ENCODE results near the gene RUVBL1.

The RUVBL1 gene

GRCh38 chr3:128128251-128128650 is 4.6 kb upstream of the RUVBL1 start:
- no peak for TF ChIP-seq CTCF (IDR thresholded peaks at IDR 0.05; ENCODE audit: extremely low read depth, missing control alignments)
- DNase-seq (ENCODE audit: low spot score) = no peak

- TF ChIP-seq CTCF (IDR thresholded peaks at IDR 0.05; ENCODE audit: extremely low read depth, missing control alignments) = no peak
Measured at GRCh38 chr3:128127236-128127635, 3.6 kb upstream of the RUVBL1 start.

GRCh38 chr3:128123156-128123537 is 465 bp downstream of the RUVBL1 start:
- TF ChIP-seq CTCF (IDR thresholded peaks at IDR 0.05; ENCODE audit: extremely low read depth, missing control alignments) = no peak
- DNase-seq (ENCODE audit: low spot score) = no peak

More at GRCh38 chr3:128127236-128127635, 3.6 kb upstream of the RUVBL1 start:
- no peak for DNase-seq (ENCODE audit: low spot score)

GRCh38 chr3:128122013-128122412 is 1.6 kb downstream of the RUVBL1 start:
- no peak for TF ChIP-seq CTCF (IDR thresholded peaks at IDR 0.05; ENCODE audit: extremely low read depth, missing control alignments)
- DNase-seq (ENCODE audit: low spot score) = no peak

- DNase-seq (ENCODE audit: low spot score) = no peak
- no peak for TF ChIP-seq CTCF (IDR thresholded peaks at IDR 0.05; ENCODE audit: extremely low read depth, missing control alignments)
Measured at GRCh38 chr3:128113817-128114794, 9.5 kb downstream of the RUVBL1 start.

- no peak for TF ChIP-seq CTCF (IDR thresholded peaks at IDR 0.05; ENCODE audit: extremely low read depth, missing control alignments)
- DNase-seq (ENCODE audit: low spot score) = no peak
Measured at GRCh38 chr3:128112357-128112968, 11.1 kb downstream of the RUVBL1 start.

GRCh38 chr3:128111147-128111546 is 12.5 kb downstream of the RUVBL1 start:
- no peak for TF ChIP-seq CTCF (IDR thresholded peaks at IDR 0.05; ENCODE audit: extremely low read depth, missing control alignments)
- DNase-seq (ENCODE audit: low spot score) = no peak

Data from GM20000 (cell line).